GOT3 (cell line): Measurements from ENCODE around the gene GUK1.
"Not testable (repeated sequence)": the region's sequence is repeated elsewhere in the genome, so short reads cannot be mapped to it uniquely, and the experiment has no call there.

Source experiments
- DNase-seq: peaks from one replicate; lab custom pipeline; 2025; ENCODE audit warnings: mixed read lengths; lab: John Stamatoyannopoulos, UW

The GUK1 gene

GRCh38 chr1:228104526-228105269 is 35.4 kb upstream of the GUK1 start:
- DNase-seq, result no peak

GRCh38 chr1:228105270-228105995 is 34.6 kb upstream of the GUK1 start:
- DNase-seq, result no peak

GRCh38 chr1:228105996-228106799 is 33.9 kb upstream of the GUK1 start:
- DNase-seq, result no peak

- no peak for DNase-seq
Measured at GRCh38 chr1:228106800-228107054, 33.4 kb upstream of the GUK1 start.

GRCh38 chr1:228107636-228108035 is 32.4 kb upstream of the GUK1 start:
- no peak for DNase-seq

- no peak for DNase-seq
Measured at GRCh38 chr1:228108055-228108690, 31.9 kb upstream of the GUK1 start.

- DNase-seq, result no peak
Measured at GRCh38 chr1:228108742-228109072, 31.4 kb upstream of the GUK1 start.

GRCh38 chr1:228109073-228109961 is 30.8 kb upstream of the GUK1 start, which contains the start of gene MRPL55:
MRPL55 (minus strand) TSS chr1:228109299; CDS start chr1:228108260, 1,039 bp downstream.
- DNase-seq, result peak; percentile 98

- DNase-seq, result no peak
Measured at GRCh38 chr1:228109962-228110488, 30.1 kb upstream of the GUK1 start.

- DNase-seq, result no peak
Measured at GRCh38 chr1:228110556-228110955, 29.5 kb upstream of the GUK1 start.

- DNase-seq, result not testable (repeated sequence)
Measured at GRCh38 chr1:228111315-228111714, 28.8 kb upstream of the GUK1 start.

GRCh38 chr1:228112167-228112566 is 27.9 kb upstream of the GUK1 start:
- DNase-seq, result no peak

- no peak for DNase-seq
Measured at GRCh38 chr1:228112617-228113016, 27.5 kb upstream of the GUK1 start.

GRCh38 chr1:228114827-228115226 is 25.3 kb upstream of the GUK1 start:
- no peak for DNase-seq

- DNase-seq, result no peak
Measured at GRCh38 chr1:228117335-228117734, 22.7 kb upstream of the GUK1 start.

GRCh38 chr1:228118040-228118439 is 22.0 kb upstream of the GUK1 start:
- DNase-seq, result no peak

- no peak for DNase-seq
Measured at GRCh38 chr1:228120351-228120750, 19.7 kb upstream of the GUK1 start.

GRCh38 chr1:228120857-228121489 is 19.1 kb upstream of the GUK1 start:
- no peak for DNase-seq

- no peak for DNase-seq
Measured at GRCh38 chr1:228122921-228123441, 17.1 kb upstream of the GUK1 start.

- DNase-seq, result no peak
Measured at GRCh38 chr1:228123505-228123904, 16.6 kb upstream of the GUK1 start.
